ENCODE data around the gene CNTNAP5. TPM values are rescaled to one million over a fixed set of nuclear protein-coding genes. Genes with fewer than 3 reads are reported as not detected.

The CNTNAP5 gene
- total and polyA plus RNA-seq, 2 of the 4 experiments (the other 2 are of a cell fraction) = not detected

DNA sequence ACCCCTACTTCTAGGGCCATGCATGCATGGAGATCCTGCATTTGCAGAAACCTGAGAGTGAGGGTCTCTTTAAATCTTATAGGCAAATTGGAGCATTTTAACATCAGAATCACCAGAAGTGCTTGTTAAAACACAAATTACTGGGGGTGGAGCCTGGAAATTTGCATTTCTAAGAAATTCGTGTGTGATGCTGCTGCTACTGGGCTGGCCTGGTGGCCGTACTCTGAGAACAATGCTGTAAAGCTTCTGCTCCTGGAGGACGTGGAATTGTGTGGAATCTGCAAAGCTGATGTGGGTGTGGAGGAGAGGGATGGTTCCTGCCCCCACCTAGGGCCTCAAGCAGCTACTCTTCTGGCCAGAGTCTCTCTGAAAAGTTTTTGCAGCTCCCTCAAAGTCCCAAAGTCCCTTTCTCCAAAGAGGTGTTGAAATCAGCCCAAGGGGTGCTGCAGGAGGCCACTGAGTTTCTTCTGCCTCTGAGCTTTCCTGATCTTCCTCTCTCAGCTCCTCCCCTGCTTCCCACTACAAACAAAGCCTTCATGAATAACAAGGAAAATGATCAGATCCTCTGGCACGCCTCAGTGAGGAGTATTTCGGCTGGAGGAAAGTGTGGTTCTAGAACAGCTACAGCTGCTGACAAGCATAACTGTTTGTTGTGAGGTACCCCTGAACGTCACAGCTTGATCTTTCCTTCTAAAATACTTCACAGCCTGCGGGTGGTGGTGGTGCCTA, 508.3 kb downstream of the CNTNAP5 start:
- H3K4me1 ChIP-seq (ENCODE audit: control insufficient read depth, insufficient read depth, low read length) = no peaks in the 10 kb centered on the region
- no peak overlapping the region for H2BK15ac ChIP-seq (ENCODE audit: low read depth, low read length)
- H2BK120ac ChIP-seq (ENCODE audit: low read depth, low read length) = no peak overlapping the region
- intact Hi-C loops (cut with micrococcal nuclease) (no loop called here), in situ Hi-C loops (cut with MboI; ENCODE audit: low sequenced_read_pairs) (no loop called here), dilution Hi-C loops (cut with HindIII; ENCODE audit: low sequenced_read_pairs, unreplicated experiment) (no loop called here)
- H3K9ac ChIP-seq (ENCODE audit: low read depth, low read length) = no peak overlapping the region
- no peak overlapping the region for H4K8ac ChIP-seq (ENCODE audit: low read depth in 2 of 2, low read length in 2 of 2)
- no peaks in the 10 kb centered on the region for H3K79me1 ChIP-seq (ENCODE audit: low read depth in 1 of 2, low read length in 2 of 2)
- H4K5ac ChIP-seq (ENCODE audit: low read depth, low read length) = no peak overlapping the region
- H2AK9ac ChIP-seq (replicated peaks; ENCODE audit: low read depth, low read length, poor library complexity) = no peak overlapping the region
- no peak overlapping the region for H3K56ac ChIP-seq (ENCODE audit: extremely low read depth, insufficient read depth, low read length)
- no peak overlapping the region for H3K4me3 ChIP-seq (ENCODE audit: insufficient read depth, low read depth, low read length)
- no peak overlapping the region for H2AK5ac ChIP-seq (ENCODE audit: low read depth, low read length)
- H3K9me3 ChIP-seq (ENCODE audit: control insufficient read depth, insufficient read depth, low read length) = peaks cover 2% of the 10 kb centered on the region; the same call in 1 of the 2 replicates
- no peak overlapping the region for H3K14ac ChIP-seq (replicated peaks; ENCODE audit: low read depth, low read length)
- no peak overlapping the region for H2AFZ ChIP-seq (replicated peaks; ENCODE audit: low read length, poor library complexity)
- H3K36me3 ChIP-seq (ENCODE audit: control insufficient read depth, insufficient read depth, low read length) = no peaks in the 10 kb centered on the region
- 80% methylated on average over 1 of the region's 7 CpGs; no CpG with 5 or more reads in 1 of the 2 experiments for WGBS, 2 experiments (ENCODE audit: extremely low coverage in 2 of 2, insufficient read length in 1 of 2)
- DNase-seq (no peak), ATAC-seq (ENCODE audit: low read depth) (no peak)
- H3K18ac ChIP-seq (ENCODE audit: low read depth, low read length) = no peak overlapping the region
- no TSS peak for BruUV-seq (replicated peaks)
- H2BK5ac ChIP-seq (ENCODE audit: low read depth, low read length, poor library complexity, severe bottlenecking) = no peak overlapping the region
- H4K20me1 ChIP-seq (ENCODE audit: insufficient read depth, low read length) = no peaks in the 10 kb centered on the region
- ChIA-PET CTCF (interaction anchor here (0.5 kb wide), 1 partner anchor 122 kb away, joined by 3 read pairs; no protein-coding TSS in a partner anchor), POLR2A (ENCODE audit: unreplicated experiment) (no interaction called here)
- H3K27ac ChIP-seq (ENCODE audit: insufficient read depth, low read length) = no peak overlapping the region
- H2BK20ac ChIP-seq (ENCODE audit: low read depth, low read length) = no peak overlapping the region
- H3K4ac ChIP-seq (ENCODE audit: low read depth, low read length) = no peak overlapping the region
- no peak overlapping the region for H3K4me2 ChIP-seq (ENCODE audit: low read depth, low read length)
- H3K23ac ChIP-seq (ENCODE audit: low read depth, low read length) = no peak overlapping the region
- H4K91ac ChIP-seq (ENCODE audit: insufficient read depth, low read depth, low read length) = no peak overlapping the region
- no peaks in the 10 kb centered on the region for H3K27me3 ChIP-seq (ENCODE audit: control insufficient read depth, insufficient read depth, low read length)
- TF ChIP-seq POLR2A (IDR thresholded peaks at IDR 0.05; ENCODE audit: low read depth, low read length) = no peak
- no peak for TF ChIP-seq RAD21 (IDR thresholded peaks at IDR 0.05; ENCODE audit: low read length)
- TF ChIP-seq ELK1 (IDR thresholded peaks at IDR 0.05; ENCODE audit: borderline replicate concordance, low read depth, low read length) = no peak
- TF ChIP-seq CEBPB (IDR thresholded peaks at IDR 0.05; ENCODE audit: low read depth, low read length) = no peak
- no peak for TF ChIP-seq CHD1 (IDR thresholded peaks at IDR 0.05; ENCODE audit: low read depth, low read length)
- TF ChIP-seq USF2 (IDR thresholded peaks at IDR 0.05; ENCODE audit: low read depth, low read length) = no peak
- no peak for TF ChIP-seq RCOR1 (IDR thresholded peaks at IDR 0.05; ENCODE audit: insufficient replicate concordance, low read length)
- TF ChIP-seq SMC3 (IDR thresholded peaks at IDR 0.05; ENCODE audit: low read depth, low read length) = no peak
- TF ChIP-seq FOS (IDR thresholded peaks at IDR 0.05; ENCODE audit: low read depth, low read length) = no peak
- no peak for TF ChIP-seq MAZ (IDR thresholded peaks at IDR 0.05; ENCODE audit: borderline replicate concordance, low read depth, low read length)
- no peaks in the 10 kb centered on the region for H3K9me1 ChIP-seq (ENCODE audit: insufficient read depth, low read length)

Measured in IMR-90 (cell line).